H1 (cell line): ENCODE results near the gene SBNO1.

ENCODE experiments used
- EP300 ChIP-seq, 2 experiments: IDR thresholded peaks; 1 replicate in 1 of 2; 2 replicates in 1 of 2; pipeline ENCODE4 v1.6.1; 2011 to 2012; ENCODE audit warnings: low read depth in 2 of 2, low read length in 2 of 2, mild to moderate bottlenecking in 2 of 2, borderline replicate concordance in 1 of 2, inconsistent platforms in 1 of 2, moderate library complexity in 1 of 2
- EZH2 ChIP-seq: fragments of 200-600 bp; sonication (generic); IDR thresholded peaks from 2 replicates; pipeline ENCODE4 v1.7.1; 2012; ENCODE audit warnings: low read depth, mild to moderate bottlenecking, moderate library complexity, low read length, inconsistent platforms; ENCODE audit not compliant: severe bottlenecking
- POLR2A ChIP-seq, 2 experiments: IDR thresholded peaks; 1 replicate in 1 of 2; 2 replicates in 1 of 2; pipeline ENCODE4 v1.6.1; 2011; ENCODE audit warnings: low read depth in 2 of 2, low read length in 2 of 2, mild to moderate bottlenecking in 2 of 2; ENCODE audit errors: control extremely low read depth in 1 of 2
- SRF ChIP-seq: IDR thresholded peaks from 2 replicates; pipeline ENCODE4 v1.6.1; 2011; ENCODE audit warnings: mild to moderate bottlenecking, low read depth, low read length, moderate library complexity
- TF ChIP-seq, protein P1 (sequence below): IDR thresholded peaks from 2 replicates; pipeline ENCODE4 v1.6.1; 2012; ENCODE audit warnings: inconsistent platforms
- TF ChIP-seq, protein P2 (sequence below), 3 experiments: IDR thresholded peaks; 1 replicate in 2 of 3; 2 replicates in 1 of 3; pipeline versions ENCODE4 v1.5.1 to v1.6.1; 2011; ENCODE audit warnings: low read length in 3 of 3, mild to moderate bottlenecking in 3 of 3, inconsistent platforms in 2 of 3, low read depth in 1 of 3, moderate library complexity in 1 of 3; ENCODE audit not compliant: insufficient read depth in 1 of 3; ENCODE audit errors: control extremely low read depth in 1 of 3

DNA sequence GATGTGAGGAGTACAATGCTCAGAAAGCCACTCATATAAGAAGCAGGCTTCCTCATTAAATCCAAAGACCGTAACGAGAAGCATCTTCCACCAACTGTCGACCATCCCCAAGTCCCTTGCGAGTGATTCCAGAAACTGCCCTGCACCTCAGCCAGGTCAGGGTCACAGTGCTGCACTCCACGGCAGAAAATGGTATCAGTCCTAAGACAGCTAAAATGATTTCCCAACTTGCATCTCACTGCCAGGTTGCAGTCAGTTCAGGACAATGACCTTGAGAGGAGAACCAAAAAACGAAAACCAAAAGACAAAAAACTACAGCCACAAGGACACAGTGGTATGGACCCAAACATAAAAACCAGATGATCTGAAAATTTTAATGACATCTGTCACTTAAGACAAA is 20.6 kb downstream of the SBNO1 start:
- TF ChIP-seq EZH2 (no peak), POLR2A (IDR thresholded peaks at IDR 0.05; ENCODE audit: control extremely low read depth in 1 of 2, low read depth in 2 of 2, low read length in 2 of 2) (no peak), SRF (no peak), EP300 (IDR thresholded peaks at IDR 0.05; ENCODE audit: borderline replicate concordance in 1 of 2, low read depth in 2 of 2, low read length in 2 of 2) (no peak)
- TF ChIP-seq, protein P1, sequence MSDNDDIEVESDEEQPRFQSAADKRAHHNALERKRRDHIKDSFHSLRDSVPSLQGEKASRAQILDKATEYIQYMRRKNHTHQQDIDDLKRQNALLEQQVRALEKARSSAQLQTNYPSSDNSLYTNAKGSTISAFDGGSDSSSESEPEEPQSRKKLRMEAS = no peak
- TF ChIP-seq, protein P2, sequence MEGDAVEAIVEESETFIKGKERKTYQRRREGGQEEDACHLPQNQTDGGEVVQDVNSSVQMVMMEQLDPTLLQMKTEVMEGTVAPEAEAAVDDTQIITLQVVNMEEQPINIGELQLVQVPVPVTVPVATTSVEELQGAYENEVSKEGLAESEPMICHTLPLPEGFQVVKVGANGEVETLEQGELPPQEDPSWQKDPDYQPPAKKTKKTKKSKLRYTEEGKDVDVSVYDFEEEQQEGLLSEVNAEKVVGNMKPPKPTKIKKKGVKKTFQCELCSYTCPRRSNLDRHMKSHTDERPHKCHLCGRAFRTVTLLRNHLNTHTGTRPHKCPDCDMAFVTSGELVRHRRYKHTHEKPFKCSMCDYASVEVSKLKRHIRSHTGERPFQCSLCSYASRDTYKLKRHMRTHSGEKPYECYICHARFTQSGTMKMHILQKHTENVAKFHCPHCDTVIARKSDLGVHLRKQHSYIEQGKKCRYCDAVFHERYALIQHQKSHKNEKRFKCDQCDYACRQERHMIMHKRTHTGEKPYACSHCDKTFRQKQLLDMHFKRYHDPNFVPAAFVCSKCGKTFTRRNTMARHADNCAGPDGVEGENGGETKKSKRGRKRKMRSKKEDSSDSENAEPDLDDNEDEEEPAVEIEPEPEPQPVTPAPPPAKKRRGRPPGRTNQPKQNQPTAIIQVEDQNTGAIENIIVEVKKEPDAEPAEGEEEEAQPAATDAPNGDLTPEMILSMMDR (IDR thresholded peaks at IDR 0.05; ENCODE audit: control extremely low read depth in 1 of 3, insufficient read depth in 1 of 3, low read depth in 1 of 3, low read length in 3 of 3) = no peak
